SK-N-SH (cell line): ENCODE results near the gene UST. TPM values are rescaled to one million over a fixed set of nuclear protein-coding genes. Genes with fewer than 3 reads are reported as not detected.

ENCODE experiments used
- CTCF ChIA-PET: fragments of 300-600, 350-600 bp; formaldehyde crosslinking; extraction: SDS; loops from one replicate; lab custom pipeline; 2021; lab: Yijun Ruan, JAX
- POLR2A ChIA-PET: fragments of 350-600 bp; sonication (Branson Sonifier 250); formaldehyde crosslinking; extraction: SDS; loops from one replicate; lab custom pipeline; 2020; ENCODE audit warnings: antibody characterized with exemption, inconsistent platforms; lab: Yijun Ruan, JAX
- DNase-seq: peaks from one replicate; pipeline ENCODE4 v3.0.0; 2012
- H2AFZ ChIP-seq: fragments of 200-600 bp; sonication (generic); 2 replicates; pipeline ENCODE4 v1.8.1; 2016; ENCODE audit warnings: antibody characterized with exemption, mild to moderate bottlenecking, low read depth
- H3F3A ChIP-seq: fragments of 200-600 bp; sonication (generic); replicated peaks from 2 replicates; pipeline ENCODE3; 2016; ENCODE audit warnings: antibody characterized with exemption, mild to moderate bottlenecking; ENCODE audit not compliant: insufficient read depth
- H3K27ac ChIP-seq, 2 experiments: fragments of 200-500 bp in 1 of 2; fragments of 200-600 bp in 1 of 2; sonication (Bioruptor generic) in 1 of 2; sonication (generic), shearing (Covaris generic) in 1 of 2; 2 replicates each; pipeline versions ENCODE4 v1.5.1 to v1.6.1; 2014 to 2016; ENCODE audit warnings: low read depth in 2 of 2, inconsistent platforms in 1 of 2, low read length in 1 of 2, mild to moderate bottlenecking in 1 of 2, mixed read lengths in 1 of 2
- H3K27me3 ChIP-seq: fragments of 200-600 bp; sonication (generic), shearing (Covaris generic); 2 replicates; pipeline ENCODE4 v1.6.1; 2016; ENCODE audit warnings: mixed run types; ENCODE audit not compliant: insufficient read depth
- H3K36me3 ChIP-seq, 2 experiments: fragments of 200-500 bp in 1 of 2; fragments of 200-600 bp in 1 of 2; sonication (Bioruptor generic) in 1 of 2; sonication (generic) in 1 of 2; replicated peaks in 1 of 2; 2 replicates each; pipeline versions ENCODE3 to v1.5.1; 2014 to 2016; ENCODE audit warnings: low read length in 1 of 2, mild to moderate bottlenecking in 1 of 2; ENCODE audit not compliant: insufficient read depth in 2 of 2, control insufficient read depth in 1 of 2
- H3K4me1 ChIP-seq, 2 experiments: fragments of 200-500 bp in 1 of 2; fragments of 200-600 bp in 1 of 2; sonication (Bioruptor generic) in 1 of 2; sonication (generic), shearing (Covaris generic) in 1 of 2; 2 replicates each; pipeline versions ENCODE4 v1.5.1 to v1.6.1; 2014 to 2016; ENCODE audit warnings: low read depth in 1 of 2, low read length in 1 of 2, mixed run types in 1 of 2; ENCODE audit not compliant: insufficient read depth in 2 of 2, control insufficient read depth in 1 of 2
- H3K4me2 ChIP-seq: fragments of 200-600 bp; sonication (generic), shearing (Covaris generic); 2 replicates; pipeline ENCODE4 v1.6.1; 2017; ENCODE audit warnings: mixed run types
- H3K4me3 ChIP-seq, 2 experiments: fragments of 200-500 bp in 1 of 2; fragments of 200-600 bp in 1 of 2; sonication (Bioruptor generic) in 1 of 2; sonication (generic), shearing (Covaris generic) in 1 of 2; 2 replicates each; pipeline versions ENCODE4 v1.5.1 to v1.8.1; 2014 to 2016; ENCODE audit warnings: low read depth in 2 of 2, inconsistent platforms in 1 of 2, low read length in 1 of 2, mild to moderate bottlenecking in 1 of 2, mixed read lengths in 1 of 2, moderate library complexity in 1 of 2
- H3K79me2 ChIP-seq: fragments of 200-600 bp; sonication (generic); 2 replicates; pipeline ENCODE4 v1.8.1; 2017; ENCODE audit warnings: mild to moderate bottlenecking; ENCODE audit not compliant: insufficient read depth
- H3K9ac ChIP-seq: fragments of 200-600 bp; sonication (generic); 2 replicates; pipeline ENCODE4 v1.6.1; 2017; ENCODE audit warnings: mixed run types
- H3K9me2 ChIP-seq: fragments of 200-600 bp; sonication (generic); 2 replicates; pipeline ENCODE4 v1.6.1; 2017; ENCODE audit warnings: mixed run types
- H3K9me3 ChIP-seq: fragments of 200-600 bp; sonication (generic); 2 replicates; pipeline ENCODE4 v1.6.1; 2017; ENCODE audit warnings: mixed run types, mild to moderate bottlenecking, moderate library complexity
- H4K20me1 ChIP-seq: fragments of 200-600 bp; sonication (generic); 2 replicates; pipeline ENCODE4 v1.6.1; 2017; ENCODE audit warnings: mild to moderate bottlenecking, mixed run types; ENCODE audit not compliant: insufficient read depth
- ELF1 ChIP-seq: IDR thresholded peaks from 2 replicates; pipeline ENCODE4 v1.4.0; 2012
- FOSL2 ChIP-seq: IDR thresholded peaks from 2 replicates; pipeline ENCODE4 v1.4.0; 2012; ENCODE audit warnings: low read depth, mild to moderate bottlenecking, moderate library complexity, borderline replicate concordance
- FOXM1 ChIP-seq: IDR thresholded peaks from 2 replicates; pipeline ENCODE4 v1.4.0; 2012; ENCODE audit warnings: low read depth, mild to moderate bottlenecking
- GABPA ChIP-seq: IDR thresholded peaks from 2 replicates; pipeline ENCODE4 v1.4.0; 2012; ENCODE audit warnings: low read depth, mild to moderate bottlenecking
- GATA2 ChIP-seq: sonication (generic); formaldehyde crosslinking; IDR thresholded peaks from 2 replicates; pipeline ENCODE4 v1.5.0; 2020; ENCODE audit warnings: mild to moderate bottlenecking, missing genetic modification reagents
- JUND ChIP-seq: IDR thresholded peaks from 2 replicates; pipeline ENCODE4 v1.4.0; 2012
- MEF2A ChIP-seq: IDR thresholded peaks from 2 replicates; pipeline ENCODE4 v1.4.0; 2012; ENCODE audit warnings: low read depth, borderline replicate concordance
- MXI1 ChIP-seq: IDR thresholded peaks from 2 replicates; pipeline ENCODE4 v1.6.1; 2012; ENCODE audit warnings: mild to moderate bottlenecking, low read depth, low read length, improper control_type of control experiment
- NFIC ChIP-seq: IDR thresholded peaks from 2 replicates; pipeline ENCODE4 v1.4.0; 2012; ENCODE audit warnings: borderline replicate concordance
- POLR2AphosphoS5 ChIP-seq: IDR thresholded peaks from 2 replicates; pipeline ENCODE4 v1.6.1; 2012; ENCODE audit warnings: low read depth, low read length
- RAD21 ChIP-seq: IDR thresholded peaks from 2 replicates; pipeline ENCODE4 v1.6.1; 2012; ENCODE audit warnings: mild to moderate bottlenecking, low read length
- RCOR1 ChIP-seq: fragments of 150-350 bp; IDR thresholded peaks from 2 replicates; pipeline ENCODE4 v1.6.1; 2017; ENCODE audit warnings: antibody characterized with exemption, low read length
- RFX5 ChIP-seq: IDR thresholded peaks from 2 replicates; pipeline ENCODE4 v1.6.1; 2012; ENCODE audit warnings: mild to moderate bottlenecking, improper control_type of control experiment, low read length
- RXRA ChIP-seq: IDR thresholded peaks from 2 replicates; pipeline ENCODE4 v1.4.0; 2012; ENCODE audit warnings: low read depth, mild to moderate bottlenecking, borderline replicate concordance
- SIN3A ChIP-seq: IDR thresholded peaks from 2 replicates; pipeline ENCODE4 v1.6.1; 2012; ENCODE audit warnings: low read depth, mild to moderate bottlenecking, low read length, moderate library complexity, borderline replicate concordance
- SMC3 ChIP-seq: IDR thresholded peaks from 2 replicates; pipeline ENCODE4 v1.6.1; 2012; ENCODE audit warnings: low read depth, low read length, improper control_type of control experiment
- TAF1 ChIP-seq: IDR thresholded peaks from 2 replicates; pipeline ENCODE4 v1.6.1; 2012; ENCODE audit warnings: low read depth, mild to moderate bottlenecking, low read length, moderate library complexity, borderline replicate concordance
- TEAD4 ChIP-seq: IDR thresholded peaks from 2 replicates; pipeline ENCODE4 v1.4.0; 2012; ENCODE audit warnings: mild to moderate bottlenecking, borderline replicate concordance; ENCODE audit not compliant: insufficient read depth
- YY1 ChIP-seq: IDR thresholded peaks from 2 replicates; pipeline ENCODE4 v1.4.0; 2012; ENCODE audit warnings: low read depth, mild to moderate bottlenecking
- WGBS: methylation state at CpG from one replicate; pipeline ENCODE4 v1.1.6; 2017; ENCODE audit warnings: low lambda C conversion rate; 5-methylcytosine and 5-hydroxymethylcytosine counted together
- polyA plus RNA-seq, 3 experiments: library from polyadenylated mRNA; depleted of rRNA; stranded (reverse); fragments of >200 nt; gene quantifications; 2 replicates each; pipeline ENCODE4 v1.2.3, GENCODE V29; 2012
- TF ChIP-seq, protein P1 (sequence below): fragments of 150-350 bp; IDR thresholded peaks from 2 replicates; pipeline ENCODE4 v1.6.1; 2017; ENCODE audit warnings: antibody characterized with exemption, low read length, low read depth, borderline replicate concordance

Gene UST
- polyA plus RNA-seq, 1 of the 3 experiments (the other 2 are of a cell fraction) = 1.7 TPM

DNA sequence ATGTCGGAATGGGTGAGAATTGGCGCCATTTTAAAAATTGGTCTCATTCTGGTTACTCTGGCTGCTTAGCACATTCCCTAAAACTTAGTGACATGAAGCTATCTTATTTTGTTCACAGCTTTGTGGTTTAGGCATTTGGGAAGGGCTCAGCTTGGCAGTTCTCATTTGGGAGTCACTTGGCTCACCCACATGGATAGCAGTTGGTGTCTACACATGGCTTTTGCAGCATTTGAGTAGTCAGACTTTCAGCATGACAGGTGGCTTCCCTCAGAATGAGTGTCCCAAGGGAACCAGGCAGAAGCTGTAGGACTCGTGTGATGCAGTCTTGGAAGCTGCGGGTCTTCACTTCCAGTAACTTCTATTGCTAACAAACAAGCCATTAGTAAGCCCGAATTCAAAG, 64.6 kb downstream of the UST start:
- WGBS = 20% methylated on average over 5 of the region's 5 CpGs

DNA sequence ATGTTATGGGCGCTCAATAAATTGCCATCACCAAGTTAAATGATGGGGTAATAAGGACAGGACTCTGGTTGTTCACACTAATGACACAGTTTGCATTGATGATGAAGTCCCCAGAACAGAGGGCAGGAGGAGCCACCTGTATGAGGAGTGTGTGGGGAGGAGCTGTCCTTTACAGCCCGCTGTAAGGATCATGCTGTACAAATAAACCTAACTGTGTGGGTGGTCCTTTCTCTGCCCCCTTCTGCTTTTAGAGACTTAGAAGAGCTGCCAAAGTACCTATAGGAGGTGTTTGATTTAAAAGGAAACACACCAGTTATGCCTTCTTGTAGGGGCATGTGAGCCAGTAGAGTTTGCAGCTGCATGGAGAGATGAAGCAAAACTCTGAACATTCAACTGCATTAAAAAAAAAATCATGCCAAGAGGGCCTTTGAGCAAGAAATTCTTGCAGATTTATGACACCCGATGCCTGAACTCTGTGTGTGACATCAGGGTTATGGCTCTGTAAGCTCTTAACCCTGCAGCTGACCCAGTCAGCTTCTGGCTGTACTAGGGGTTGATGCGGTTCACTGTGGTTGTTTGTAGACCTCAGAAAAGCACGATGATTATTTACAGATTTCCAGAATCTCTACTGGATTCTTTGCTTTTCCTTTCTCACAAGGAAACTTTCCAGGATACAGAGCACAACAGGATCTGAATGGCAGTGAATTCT, 67.4 kb downstream of the UST start:
- POLR2A ChIA-PET = no interaction called here

More for the DNA sequence above, 64.6 kb downstream of the UST start:
- Histone ChIP-seq H3K36me3 (no peaks in the 10 kb centered on the region), H4K20me1 (no peaks in the 10 kb centered on the region), H3K9ac (no peak overlapping the region), H3K4me2 (no peak overlapping the region), H3K4me3 (no peak overlapping the region), H3K27ac (no peak overlapping the region), H3K27me3 (no peaks in the 10 kb centered on the region; the same call in 1 of the 2 replicates), H2AFZ (no peak overlapping the region), H3K9me2 (no peaks in the 10 kb centered on the region), H3F3A (no peaks in the 10 kb centered on the region), H3K4me1 (no peaks in the 10 kb centered on the region), H3K9me3 (peaks cover 4% of the 10 kb centered on the region; the same call in 1 of the 2 replicates), H3K79me2 (no peaks in the 10 kb centered on the region)
- no peak for DNase-seq
- TF ChIP-seq RAD21 = no peak
- no peak for TF ChIP-seq SIN3A
- TF ChIP-seq FOSL2 = no peak
- TF ChIP-seq ELF1 = no peak
- TF ChIP-seq, protein P1, sequence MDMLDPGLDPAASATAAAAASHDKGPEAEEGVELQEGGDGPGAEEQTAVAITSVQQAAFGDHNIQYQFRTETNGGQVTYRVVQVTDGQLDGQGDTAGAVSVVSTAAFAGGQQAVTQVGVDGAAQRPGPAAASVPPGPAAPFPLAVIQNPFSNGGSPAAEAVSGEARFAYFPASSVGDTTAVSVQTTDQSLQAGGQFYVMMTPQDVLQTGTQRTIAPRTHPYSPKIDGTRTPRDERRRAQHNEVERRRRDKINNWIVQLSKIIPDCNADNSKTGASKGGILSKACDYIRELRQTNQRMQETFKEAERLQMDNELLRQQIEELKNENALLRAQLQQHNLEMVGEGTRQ = no peak
- no peak for TF ChIP-seq RFX5
- TF ChIP-seq TAF1 = no peak
- TF ChIP-seq NFIC = no peak
- no peak for TF ChIP-seq GABPA
- no peak for TF ChIP-seq MEF2A
- no peak for TF ChIP-seq FOXM1
- no peak for TF ChIP-seq RXRA
- no peak for TF ChIP-seq YY1
- TF ChIP-seq GATA2 (CRISPR knock-in tag) = no peak
- no peak for TF ChIP-seq POLR2AphosphoS5
- no peak for TF ChIP-seq JUND
- no peak for TF ChIP-seq SMC3
- TF ChIP-seq MXI1 = no peak
- TF ChIP-seq TEAD4 = no peak
- CTCF ChIA-PET = interaction anchor here (1.0 to 1.1 kb wide), 2 partner anchors 11 to 13 kb away, joined by 3 read pairs; no protein-coding TSS in a partner anchor
- POLR2A ChIA-PET = no interaction called here

More for the DNA sequence above, 67.4 kb downstream of the UST start:
- CTCF ChIA-PET = no interaction called here
- no peak overlapping the region for H3K27ac ChIP-seq
- no peak overlapping the region for H3K4me3 ChIP-seq
- no peaks in the 10 kb centered on the region for H3K9me2 ChIP-seq
- DNase-seq = no peak
- no peaks in the 10 kb centered on the region for H3K79me2 ChIP-seq
- no peaks in the 10 kb centered on the region for H3K36me3 ChIP-seq
- H3K27me3 ChIP-seq = peaks cover 4% of the 10 kb centered on the region; the same call in 1 of the 2 replicates
- H4K20me1 ChIP-seq = no peaks in the 10 kb centered on the region
- H3F3A ChIP-seq = no peaks in the 10 kb centered on the region
- H3K4me1 ChIP-seq = no peaks in the 10 kb centered on the region
- TF ChIP-seq GATA2 (CRISPR knock-in tag) (no peak), ELF1 (no peak), RCOR1 (no peak), FOSL2 (no peak)
- no peak overlapping the region for H3K4me2 ChIP-seq
- H3K9ac ChIP-seq = no peak overlapping the region
- 4% methylated on average over 5 of the region's 5 CpGs for WGBS
- H3K9me3 ChIP-seq = peaks cover 4% of the 10 kb centered on the region; the same call in 1 of the 2 replicates
- H2AFZ ChIP-seq = no peak overlapping the region
